Heart left ventricle (tissue), 16 donors: ENCODE results near the gene MINDY4. TPM values are rescaled to one million over a fixed set of nuclear protein-coding genes. Genes with fewer than 3 reads are reported as not detected.

Experiments
- ATAC-seq, 4 donors: fragments of 200-7000 bp; cut with Tn5 transposase; one replicate each; pipeline ENCODE4 v1.9.1; 2020 to 2022; ENCODE audit warnings: moderate library complexity in 4 of 4, mild to moderate bottlenecking in 3 of 4, moderate number of reproducible peaks in 1 of 4
- DNase-seq, 5 donors: peaks; one replicate each; pipeline ENCODE4 v3.0.0-alpha.2; 2020
- H3K27ac ChIP-seq, 12 donors: fragments of 200-600 bp; sonication (generic) in 4 of 12; one replicate each; pipeline versions ENCODE4 v1.5.0 to v1.8.0; 2016 to 2022; ENCODE audit warnings: mild to moderate bottlenecking in 2 of 12
- H3K27me3 ChIP-seq, 9 donors: fragments of 200-600 bp; sonication (generic) in 2 of 9; one replicate each; pipeline versions ENCODE4 v1.5.1 to v1.8.0; 2016 to 2022; ENCODE audit warnings: mild to moderate bottlenecking in 3 of 9
- H3K36me3 ChIP-seq, 9 donors: fragments of 200-600 bp; sonication (generic) in 2 of 9; one replicate each; pipeline versions ENCODE4 v1.5.0 to v1.8.0; 2018 to 2022; ENCODE audit warnings: mild to moderate bottlenecking in 2 of 9
- H3K4me1 ChIP-seq, 12 donors: fragments of 200-600 bp; sonication (generic) in 4 of 12; one replicate each; pipeline versions ENCODE4 v1.5.0 to v1.8.0; 2016 to 2022; ENCODE audit warnings: mild to moderate bottlenecking in 3 of 12
- H3K4me3 ChIP-seq, 12 donors: fragments of 200-600 bp; sonication (generic) in 4 of 12; one replicate each; pipeline versions ENCODE4 v1.5.0 to v1.8.0; 2017 to 2022; ENCODE audit warnings: mild to moderate bottlenecking in 9 of 12, moderate library complexity in 4 of 12
- H3K9me3 ChIP-seq, 12 donors: fragments of 200-600 bp; sonication (generic) in 4 of 12; one replicate each; pipeline versions ENCODE4 v1.5.0 to v1.8.0; 2016 to 2022; ENCODE audit warnings: mild to moderate bottlenecking in 1 of 12
- POLR2A ChIP-seq, 2 donors: fragments of 450-650 bp; IDR thresholded peaks; one replicate each; pipeline ENCODE4 v1.6.1; 2017; ENCODE audit warnings: antibody characterized with exemption in 2 of 2, mild to moderate bottlenecking in 2 of 2, moderate library complexity in 2 of 2
- WGBS, 4 donors: extraction: QIAGEN DNeasy Blood & Tissue Kit in 2 of 4; methylation state at CpG; one replicate each; pipeline versions ENCODE4 v1.1.5 to v1.1.7; 2013 to 2018; 5-methylcytosine and 5-hydroxymethylcytosine counted together
- intact Hi-C, 10 donors: fragments of 100-400 bp; cut with DNase I; formaldehyde crosslinking; loops; one replicate each; pipeline versions ENCODE4 v1.11.1 to v1.14.2; 2022
- polyA plus RNA-seq, 2 donors: library from polyadenylated mRNA; stranded (reverse); fragments of 200-250 nt; gene quantifications; one replicate each; pipeline ENCODE4 v1.2.3, GENCODE V29; 2013
- total RNA-seq, 9 donors: library from RNA; depleted of rRNA in 2 of 9; stranded (reverse); fragments of >200 nt in 2 of 9; fragmentation: NEBNext Ultra II Directional in 3 of 9; extraction: Animal tissue kit (Norgen Biotek cat#: 25700) in 3 of 9; gene quantifications; one replicate each; pipeline versions ENCODE4 v1.1.0 to v1.2.4, GENCODE V29; 2016 to 2023
- TF ChIP-seq, protein P1 (sequence below), 12 donors: fragments of 200-600 bp; sonication (generic) in 4 of 12; IDR thresholded peaks; one replicate each; pipeline versions ENCODE4 v1.5.0 to v1.8.0; 2018 to 2022; ENCODE audit warnings: antibody characterized with exemption in 12 of 12, mild to moderate bottlenecking in 5 of 12
- donor health status: ischemic (EF 13 %, LVEDD 7.1; RV severe dilation, severe dysfunction).
- donor health status: healthy with polysubstance abuse.
- donor health status: DM: no; HTN: yes; CAD: no.
- donor health status: DM: no; HTN: no; CAD: no.
- donor health status: ischemic (EF 25% LVEDD 6.9; RV normal size, moderate dysfunction).
- donor health status: ischemic (EF 25% LVEDD 5.7; RV mildly dilated, moderate dysfunction).
- donor health status: healthy.
- donor health status: DM: yes; HTN: yes; CAD: no.
- donor health status: ischemic (EF 35%, LVEDD 5.7; RV mildly dilated, moderate dysfunction).
- donor health status: nonischemic (EF 11% LVEDD 7.7; RV severe dilation, severe dysfunction).
- donor health status: DM: yes; HTN: yes; CAD: no.
- donor health status: PGD.
- donor health status: ischemic (EF 29% LVEDD 5.4; RV normal size, mild dysfunction).
- donor health status: nonischemic (EF 23%, LVEDD 6.1; RV moderate dilation, normal function).

MINDY4 gene
- total and polyA plus RNA-seq, 11 donors, result 1.3 to 6.0 (median 2.9) TPM

DNA sequence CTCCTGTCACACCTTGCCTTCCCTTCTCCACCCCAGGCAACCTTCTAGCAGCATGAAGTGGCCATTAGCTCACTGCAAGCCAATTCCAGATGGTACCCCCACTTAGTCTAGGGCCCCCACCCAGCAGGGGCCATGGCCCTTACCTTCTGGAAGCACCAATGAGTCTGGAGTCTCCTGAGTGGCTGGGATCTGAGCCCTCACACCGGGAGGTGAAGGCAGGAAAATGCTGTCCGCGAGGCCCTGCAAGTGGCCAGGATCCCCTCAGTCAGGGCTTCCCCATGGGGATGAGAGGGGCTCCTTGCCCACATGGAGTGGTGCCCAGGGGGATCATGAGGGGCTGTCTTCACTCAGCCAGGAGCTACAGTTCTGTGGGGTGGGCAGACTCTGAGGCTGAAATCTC, 145.0 kb downstream of the MINDY4 start:
- Histone ChIP-seq H3K4me3 (peak overlapping the region in 11 of 12 donors; percentile 12 to 82 (median 63)), H3K4me1 (peaks cover 12 to 100% (median 77%) of the 10 kb centered on the region in 12 donors)

DNA sequence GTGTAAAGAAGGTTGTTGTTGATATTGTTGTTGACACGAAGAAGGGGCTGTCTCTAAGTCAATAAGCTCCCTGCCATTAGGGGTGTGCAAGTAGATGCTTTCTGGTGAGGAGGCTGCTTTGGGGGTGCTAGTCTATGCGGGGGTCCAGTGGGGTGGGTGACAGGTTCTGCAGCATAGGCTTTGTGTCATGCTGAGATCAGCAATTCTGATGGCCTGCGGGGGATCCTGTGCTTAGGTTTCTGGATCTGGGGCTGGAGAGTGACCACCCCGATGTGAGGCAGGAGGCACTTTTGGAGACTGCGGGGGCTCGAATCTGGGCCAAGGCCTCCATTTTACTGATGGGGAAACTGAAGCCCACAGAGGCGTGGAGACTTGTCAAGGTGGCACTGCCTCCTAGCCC, 145.6 kb downstream of the MINDY4 start:
- peaks cover 17 to 100% (median 77%) of the 10 kb centered on the region in 12 donors for H3K4me1 ChIP-seq
- peak overlapping the region in 9 of 12 donors; percentile 16 to 82 (median 63) for H3K4me3 ChIP-seq

More for the DNA sequence above, 145.0 kb downstream of the MINDY4 start:
- no peak for TF ChIP-seq POLR2A (IDR thresholded peaks at IDR 0.05)
- TF ChIP-seq, protein P1, sequence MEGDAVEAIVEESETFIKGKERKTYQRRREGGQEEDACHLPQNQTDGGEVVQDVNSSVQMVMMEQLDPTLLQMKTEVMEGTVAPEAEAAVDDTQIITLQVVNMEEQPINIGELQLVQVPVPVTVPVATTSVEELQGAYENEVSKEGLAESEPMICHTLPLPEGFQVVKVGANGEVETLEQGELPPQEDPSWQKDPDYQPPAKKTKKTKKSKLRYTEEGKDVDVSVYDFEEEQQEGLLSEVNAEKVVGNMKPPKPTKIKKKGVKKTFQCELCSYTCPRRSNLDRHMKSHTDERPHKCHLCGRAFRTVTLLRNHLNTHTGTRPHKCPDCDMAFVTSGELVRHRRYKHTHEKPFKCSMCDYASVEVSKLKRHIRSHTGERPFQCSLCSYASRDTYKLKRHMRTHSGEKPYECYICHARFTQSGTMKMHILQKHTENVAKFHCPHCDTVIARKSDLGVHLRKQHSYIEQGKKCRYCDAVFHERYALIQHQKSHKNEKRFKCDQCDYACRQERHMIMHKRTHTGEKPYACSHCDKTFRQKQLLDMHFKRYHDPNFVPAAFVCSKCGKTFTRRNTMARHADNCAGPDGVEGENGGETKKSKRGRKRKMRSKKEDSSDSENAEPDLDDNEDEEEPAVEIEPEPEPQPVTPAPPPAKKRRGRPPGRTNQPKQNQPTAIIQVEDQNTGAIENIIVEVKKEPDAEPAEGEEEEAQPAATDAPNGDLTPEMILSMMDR (IDR thresholded peaks at IDR 0.05), result no peak
- intact Hi-C loops, result loop anchor here in 3 of 10 donors (5.0 to 10.0 kb wide), 2 partner anchors 99 to 101 kb away; no protein-coding TSS in a partner anchor
- Histone ChIP-seq H3K27me3 (no peaks in the 10 kb centered on the region), H3K36me3 (no peaks in the 10 kb centered on the region), H3K27ac (peak overlapping the region; percentile 38 to 94 (median 82)), H3K9me3 (no peaks in the 10 kb centered on the region)
- DNase-seq, result peak in 2 of 5 donors; percentile 18 to 45
- whole genome bisulfite sequencing, 4 donors, result 42 to 58% (median 51%) methylated on average over 3 of the region's 3 CpGs
- ATAC-seq, result no peak

DNA sequence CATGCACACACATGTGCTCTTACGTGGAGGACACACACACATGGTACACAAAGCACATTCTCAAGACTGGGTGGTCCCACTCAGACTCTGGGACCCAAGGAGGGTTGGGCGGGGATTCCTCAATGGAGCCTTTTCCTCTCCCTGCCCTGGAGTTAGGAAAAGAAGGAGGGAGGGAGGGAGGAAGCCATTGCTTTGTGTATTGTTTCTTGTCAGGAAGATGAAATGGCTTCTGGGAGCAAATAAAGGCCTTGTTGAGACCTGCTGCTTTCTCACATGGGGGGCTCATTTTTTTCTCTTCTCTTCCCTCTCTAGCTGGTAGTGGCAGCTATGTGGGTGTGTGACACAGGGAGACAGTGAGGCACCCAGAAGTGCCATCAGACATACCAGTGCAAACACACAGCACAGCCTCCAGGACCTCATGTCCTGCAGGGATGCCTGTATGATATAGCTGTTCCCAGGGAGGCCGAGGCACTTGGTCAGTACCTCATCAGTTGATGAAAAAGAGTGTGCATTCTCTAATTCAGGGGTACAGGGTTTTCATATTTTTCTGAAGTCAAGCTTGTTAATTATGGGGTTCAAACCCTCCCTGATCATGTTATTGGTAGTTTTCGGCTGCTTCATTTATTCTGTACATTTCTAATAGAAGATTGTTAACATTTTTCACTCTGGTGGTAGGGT, 146.1 kb downstream of the MINDY4 start:
- Histone ChIP-seq H3K4me1 (peaks cover 21 to 100% (median 82%) of the 10 kb centered on the region in 12 donors), H3K36me3 (peaks cover 0 to 7% (median 1%) of the 10 kb centered on the region in 9 donors), H3K4me3 (peak overlapping the region in 7 of 12 donors; percentile 56 to 82 (median 64)), H3K9me3 (no peaks in the 10 kb centered on the region), H3K27ac (peak overlapping the region in 10 of 12 donors; percentile 37 to 94 (median 82)), H3K27me3 (no peaks in the 10 kb centered on the region)
- intact Hi-C loops, result loop anchor here in 3 of 10 donors (5.0 to 10.0 kb wide), 2 partner anchors 100 to 103 kb away; no protein-coding TSS in a partner anchor
- DNase-seq (peak in 2 of 5 donors; percentile 10 to 19), ATAC-seq (no peak)
- TF ChIP-seq POLR2A (IDR thresholded peaks at IDR 0.05), result no peak
- 56 to 77% (median 70%) methylated on average over 4 of the region's 4 CpGs for WGBS, 4 donors

More for the DNA sequence above, 145.6 kb downstream of the MINDY4 start:
- ATAC-seq, result no peak
- Histone ChIP-seq H3K9me3 (no peaks in the 10 kb centered on the region), H3K27me3 (no peaks in the 10 kb centered on the region), H3K36me3 (peaks cover 0 to 3% (median 0%) of the 10 kb centered on the region in 9 donors), H3K27ac (peak overlapping the region; percentile 37 to 94 (median 82))
- DNase-seq, result peak in 2 of 5 donors; percentile 15 to 36
- intact Hi-C loops, result loop anchor here in 3 of 10 donors (5.0 to 10.0 kb wide), 2 partner anchors 99 to 102 kb away; no protein-coding TSS in a partner anchor
- no peak for TF ChIP-seq POLR2A (IDR thresholded peaks at IDR 0.05)
- TF ChIP-seq, protein P1 (IDR thresholded peaks at IDR 0.05), result no peak
- WGBS, 4 donors, result 65 to 81% (median 69%) methylated on average over 6 to 7 of the region's 7 CpGs

DNA sequence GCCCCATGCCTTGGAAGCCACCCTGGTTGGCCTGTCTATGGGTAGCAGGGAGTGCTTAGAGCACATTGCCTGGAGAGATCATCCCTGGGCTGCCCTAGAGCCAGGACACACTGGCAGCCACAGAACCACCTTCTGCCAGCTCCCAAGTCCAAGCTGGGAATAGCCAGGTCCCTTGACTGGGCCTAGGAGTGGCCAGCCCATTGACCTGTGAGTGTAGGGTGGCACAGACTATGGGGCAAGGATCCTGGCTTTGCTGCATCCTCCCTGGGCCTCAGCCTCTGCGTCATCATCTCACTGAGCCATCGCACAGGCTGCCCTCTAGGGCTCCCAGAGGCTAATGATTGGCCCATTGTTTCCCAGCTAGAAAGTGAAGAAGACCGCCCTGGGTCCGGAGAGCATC, 147.5 kb downstream of the MINDY4 start:
- peaks cover 21 to 98% (median 84%) of the 10 kb centered on the region in 12 donors for H3K4me1 ChIP-seq
- peak overlapping the region in 11 of 12 donors; percentile 73 to 94 (median 81) for H3K27ac ChIP-seq
- intact Hi-C loops, result loop anchor here in 3 of 10 donors (5.0 to 10.0 kb wide), 2 partner anchors 101 to 104 kb away; no protein-coding TSS in a partner anchor
- no peaks in the 10 kb centered on the region for H3K27me3 ChIP-seq
- DNase-seq (peak in 4 of 5 donors; percentile 13 to 37 (median 32)), ATAC-seq (no peak)
- no peaks in the 10 kb centered on the region for H3K9me3 ChIP-seq
- TF ChIP-seq, protein P1 (IDR thresholded peaks at IDR 0.05), result no peak
- TF ChIP-seq POLR2A (IDR thresholded peaks at IDR 0.05), result no peak
- H3K36me3 ChIP-seq, result peaks cover 0 to 19% (median 11%) of the 10 kb centered on the region in 9 donors
- H3K4me3 ChIP-seq, result peak overlapping the region in 6 of 12 donors; percentile 8 to 82 (median 63)
- 68 to 74% (median 74%) methylated on average over 4 of the region's 4 CpGs for WGBS, 4 donors
